Dedifferentiated amniotic fluid mesenchymal stem cell (primary cell): ENCODE measurements around the gene PIGW.

Source experiments
- DNase-seq: peaks from one replicate; pipeline ENCODE4 v3.0.0-alpha.2; 2016; ENCODE audit errors: extremely low spot score

The PIGW gene

DNA sequence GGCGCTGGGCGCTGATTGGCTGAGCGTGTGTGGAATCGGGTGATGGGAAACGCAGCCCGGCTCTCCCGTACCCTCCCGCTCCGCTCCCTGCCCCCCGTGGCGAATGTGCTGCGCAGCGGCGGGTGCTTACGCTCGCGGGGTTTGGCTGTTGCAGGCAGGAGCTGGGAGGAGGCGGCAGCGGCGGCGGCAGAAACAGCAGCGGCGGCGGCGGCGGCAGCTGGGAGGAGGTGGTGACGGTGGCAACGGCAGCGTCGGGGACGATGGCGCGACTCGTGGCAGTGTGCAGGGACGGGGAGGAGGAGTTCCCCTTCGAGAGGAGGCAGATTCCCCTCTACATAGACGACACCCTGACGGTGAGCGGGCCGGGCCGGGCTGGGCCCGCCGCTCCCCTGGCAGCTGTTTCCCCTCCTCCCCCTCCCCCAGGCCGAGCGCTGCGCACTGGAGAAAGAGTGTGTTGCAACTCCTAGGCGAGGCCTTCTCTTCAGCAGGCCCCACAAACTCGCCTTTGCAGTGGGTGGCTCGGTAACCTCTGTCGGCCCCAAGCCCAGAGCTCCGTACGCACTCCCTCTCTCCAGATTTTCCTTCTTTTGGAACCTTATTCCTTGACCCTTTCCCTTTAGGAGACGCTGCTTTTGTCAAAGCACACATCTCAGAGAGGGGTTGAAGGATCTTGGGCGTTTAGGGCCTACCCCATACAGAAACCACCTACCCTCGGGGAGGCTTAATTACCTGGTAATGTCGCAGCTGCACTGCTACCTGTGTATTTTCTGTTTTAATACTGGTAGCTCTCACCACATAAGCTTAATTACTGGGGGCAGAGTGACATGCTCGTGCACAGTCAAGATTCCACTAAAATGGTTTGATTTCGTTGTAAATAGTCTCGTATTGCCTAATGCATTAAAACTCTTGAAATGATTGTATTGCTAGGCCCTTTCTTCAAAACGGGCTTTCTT lies 11.0 kb downstream of the PIGW start:
- DNase-seq, result peak; percentile 98

- DNase-seq, result no peak
Observed at GRCh38 chr17:36546418-36547093, 11.8 kb downstream of the PIGW start.

DNA sequence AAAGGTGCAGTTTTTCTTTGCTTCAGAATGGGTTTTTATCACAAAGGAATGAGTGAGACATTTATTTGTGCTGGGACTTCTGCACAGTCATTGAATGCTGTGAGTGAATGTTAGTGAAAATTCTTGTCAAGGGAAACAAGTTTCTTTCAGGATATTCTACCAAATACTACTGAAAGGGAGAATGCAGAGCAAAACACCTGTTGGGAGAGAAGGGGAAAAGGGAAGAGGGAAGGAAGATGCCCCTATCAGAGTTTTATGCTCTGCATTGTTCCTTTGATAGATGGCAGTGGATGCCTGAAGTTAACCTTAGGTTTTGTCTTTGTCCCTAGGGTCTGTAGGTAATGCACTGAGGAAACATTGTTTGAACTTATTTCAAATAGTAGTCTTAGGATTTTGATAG lies 13.0 kb downstream of the PIGW start:
- DNase-seq, result no peak

- no peak for DNase-seq
Observed at GRCh38 chr17:36550491-36551417, 16.0 kb downstream of the PIGW start.

DNA sequence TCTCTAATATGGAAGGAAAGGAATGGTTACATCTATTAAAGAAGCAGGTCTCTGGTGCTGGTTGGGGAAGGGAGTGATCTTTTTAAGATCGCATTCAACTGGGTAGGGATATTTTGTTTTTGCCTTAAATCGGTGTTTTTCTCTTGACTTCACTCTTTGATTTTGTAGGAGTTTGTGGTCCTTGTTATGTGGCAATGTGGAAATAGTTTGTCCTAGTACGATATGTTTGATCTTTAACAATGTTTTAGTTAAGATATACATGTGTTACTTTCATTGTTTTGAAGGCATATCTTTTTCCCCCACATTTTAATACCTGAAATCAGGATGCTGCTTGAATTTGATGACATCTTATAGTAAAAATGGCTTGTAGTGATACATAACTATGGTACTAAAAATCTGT lies 18.7 kb downstream of the PIGW start:
- DNase-seq, result no peak

- DNase-seq, result no peak
Observed at GRCh38 chr17:36566081-36566480, 31.3 kb downstream of the PIGW start.

DNA sequence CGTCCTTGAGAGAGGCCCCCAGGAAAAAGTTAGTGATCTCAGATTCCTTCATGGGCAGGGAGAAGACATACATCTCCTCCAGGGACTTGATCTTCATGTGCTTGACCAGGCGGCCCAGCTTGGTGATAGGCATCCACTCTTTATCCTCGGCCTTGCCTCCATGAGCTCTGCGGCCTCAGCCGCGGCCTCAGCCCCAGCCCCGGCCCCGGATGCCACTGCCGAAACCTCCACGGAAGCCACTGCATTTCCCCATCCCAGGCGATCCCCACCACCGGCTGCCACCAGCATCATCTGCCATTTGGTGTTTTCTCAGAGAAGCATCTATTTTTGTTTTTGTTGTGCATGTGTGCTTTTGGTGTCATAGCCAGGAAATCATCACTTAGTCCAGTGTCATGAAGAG lies 40.2 kb downstream of the PIGW start:
- DNase-seq, result no peak

GRCh38 chr17:36576793-36577192 lies 42.0 kb downstream of the PIGW start:
- no peak for DNase-seq

- no peak for DNase-seq
Observed at GRCh38 chr17:36578671-36579070, 43.9 kb downstream of the PIGW start.

DNA sequence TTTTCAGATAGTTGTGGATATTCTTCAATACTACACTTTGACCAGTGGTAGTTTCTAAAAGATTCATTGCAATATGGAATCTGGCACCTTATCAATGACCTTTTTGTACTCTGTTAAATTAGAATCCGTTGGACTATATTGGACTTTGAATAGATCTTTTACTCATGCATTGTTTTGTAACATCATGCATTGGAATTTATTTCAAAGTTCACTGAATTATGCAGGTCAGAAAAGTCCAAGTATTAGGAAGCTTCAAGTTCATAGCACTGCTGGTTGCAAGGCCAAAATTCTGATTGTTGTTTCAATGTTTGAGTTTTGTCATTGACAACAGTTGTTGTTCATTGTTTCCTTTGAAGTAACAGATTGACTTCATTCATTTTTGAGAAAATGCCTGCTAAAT lies 49.0 kb downstream of the PIGW start:
- no peak for DNase-seq

DNA sequence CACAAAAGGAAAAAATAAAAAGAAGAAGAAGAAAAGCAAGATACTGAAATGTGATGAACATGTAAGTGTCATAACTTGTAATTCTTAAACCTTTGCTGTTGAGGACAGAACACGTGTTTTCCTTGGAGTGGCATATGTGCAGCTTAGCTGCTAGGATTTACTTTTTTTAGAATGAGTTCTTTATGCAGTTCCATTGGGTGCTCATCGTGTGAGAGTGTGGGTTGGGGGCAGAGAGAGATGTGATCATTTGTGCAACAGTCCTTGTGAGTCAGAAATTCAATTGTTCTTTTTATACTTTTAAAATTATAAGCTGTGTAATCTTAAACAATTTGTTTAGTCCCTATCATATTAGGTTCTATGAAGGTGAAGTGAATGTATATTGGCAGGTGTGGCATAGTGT lies 51.4 kb downstream of the PIGW start:
- DNase-seq, result no peak
